GM12801 (cell line): Measurements from ENCODE around the gene CAMK1G.

ENCODE experiments used
- CTCF ChIP-seq: IDR thresholded peaks from one replicate; pipeline ENCODE4 v1.5.1; 2011; ENCODE audit warnings: control low read depth; ENCODE audit not compliant: insufficient read length; ENCODE audit errors: extremely low read depth

Gene CAMK1G

GRCh38 chr1:209583408-209583807 is at the start of gene CAMK1G:
CAMK1G (plus strand) TSS chr1:209583714; CDS start chr1:209594984, 11,270 bp downstream.
- no peak for TF ChIP-seq CTCF

- TF ChIP-seq CTCF: no peak
Observed at GRCh38 chr1:209534496-209535250, 48.8 kb upstream of the CAMK1G start.

- no peak for TF ChIP-seq CTCF
Observed at GRCh38 chr1:209536843-209537242, 46.7 kb upstream of the CAMK1G start.

GRCh38 chr1:209537336-209538114 is 46.0 kb upstream of the CAMK1G start:
- TF ChIP-seq CTCF: no peak

GRCh38 chr1:209539576-209539975 is 43.9 kb upstream of the CAMK1G start:
- TF ChIP-seq CTCF: no peak

GRCh38 chr1:209542585-209542984 is 40.9 kb upstream of the CAMK1G start:
- TF ChIP-seq CTCF: no peak

GRCh38 chr1:209544098-209544497 is 39.4 kb upstream of the CAMK1G start:
- no peak for TF ChIP-seq CTCF
